Peyer's patch (tissue), 4 donors: ENCODE data around the gene NDOR1.

Experiments
- CTCF ChIP-seq, 6 experiments: fragments of 450-650 bp in 4 of 6; fragments of 200-600 bp in 2 of 6; sonication (generic) in 1 of 6; IDR thresholded peaks; one replicate each; pipeline ENCODE4 v1.5.1; 2017 to 2019; ENCODE audit warnings: antibody characterized with exemption in 6 of 6, mild to moderate bottlenecking in 3 of 6, moderate library complexity in 1 of 6
- POLR2A ChIP-seq, 2 donors: fragments of 450-650 bp; IDR thresholded peaks; one replicate each; pipeline ENCODE4 v1.5.1; 2017; ENCODE audit warnings: antibody characterized with exemption in 2 of 2, mild to moderate bottlenecking in 2 of 2, moderate library complexity in 2 of 2

- TF ChIP-seq CTCF (IDR thresholded peaks at IDR 0.05) = no peak
- no peak for TF ChIP-seq POLR2A (IDR thresholded peaks at IDR 0.05)
Measured at GRCh38 chr9:137212520-137212919, 7.0 kb downstream of the NDOR1 start.
